WTC11 (cell line): ENCODE measurements around the gene MYO15B. TPM values are rescaled to one million over a fixed set of nuclear protein-coding genes. Genes with fewer than 3 reads are reported as not detected.

Experiments
- ATF1 ChIP-seq: sonication (generic); formaldehyde crosslinking; IDR thresholded peaks from 2 replicates; pipeline ENCODE4 v1.8.1; 2023; ENCODE audit warnings: mild to moderate bottlenecking, moderate library complexity, missing genetic modification reagents
- CBFB ChIP-seq: sonication (generic); formaldehyde crosslinking; IDR thresholded peaks from 2 replicates; pipeline ENCODE4 v1.8.1; 2022; ENCODE audit warnings: mild to moderate bottlenecking, low read depth, missing genetic modification reagents
- CREB1 ChIP-seq: sonication (generic); formaldehyde crosslinking; IDR thresholded peaks from 2 replicates; pipeline ENCODE4 v1.8.0; 2023; ENCODE audit warnings: mild to moderate bottlenecking, missing genetic modification reagents
- CREM ChIP-seq: sonication (generic); formaldehyde crosslinking; IDR thresholded peaks from 2 replicates; pipeline ENCODE4 v1.8.1; 2022; ENCODE audit warnings: mild to moderate bottlenecking, missing genetic modification reagents, moderate library complexity
- E2F4 ChIP-seq: sonication (generic); formaldehyde crosslinking; IDR thresholded peaks from 2 replicates; pipeline ENCODE4 v1.8.1; 2022; ENCODE audit warnings: low read depth, mild to moderate bottlenecking, moderate library complexity, missing genetic modification reagents, borderline replicate concordance
- ELF4 ChIP-seq: sonication (generic); formaldehyde crosslinking; IDR thresholded peaks from 2 replicates; pipeline ENCODE4 v1.8.1; 2022; ENCODE audit warnings: low read depth, mild to moderate bottlenecking, moderate library complexity, missing genetic modification reagents
- EMX1 ChIP-seq: fragments of 250-450 bp; sonication (Bioruptor Pico); IDR thresholded peaks from 2 replicates; pipeline ENCODE4 v1.8.0; 2021; ENCODE audit warnings: mild to moderate bottlenecking
- ESRRA ChIP-seq: sonication (generic); formaldehyde crosslinking; IDR thresholded peaks from 2 replicates; pipeline ENCODE4 v1.8.1; 2022; ENCODE audit warnings: mild to moderate bottlenecking, missing genetic modification reagents, borderline replicate concordance
- GABPB1 ChIP-seq: sonication (generic); formaldehyde crosslinking; IDR thresholded peaks from 2 replicates; pipeline ENCODE4 v1.8.1; 2023; ENCODE audit warnings: mild to moderate bottlenecking, missing genetic modification reagents
- GTF2I ChIP-seq: fragments of 250-450 bp; sonication (Bioruptor Pico); conservative IDR thresholded peaks from 2 replicates; pipeline ENCODE4 v1.4.0; 2021; ENCODE audit warnings: mild to moderate bottlenecking
- HMGXB4 ChIP-seq: sonication (generic); formaldehyde crosslinking; IDR thresholded peaks from 2 replicates; pipeline ENCODE4 v1.8.1; 2023; ENCODE audit warnings: mild to moderate bottlenecking, moderate library complexity, missing genetic modification reagents
- IRF1 ChIP-seq: sonication (generic); formaldehyde crosslinking; IDR thresholded peaks from 2 replicates; pipeline ENCODE4 v1.8.0; 2023; ENCODE audit warnings: missing genetic modification reagents
- JUN ChIP-seq: sonication (generic); formaldehyde crosslinking; IDR thresholded peaks from 2 replicates; pipeline ENCODE4 v1.8.0; 2023; ENCODE audit warnings: mild to moderate bottlenecking, missing genetic modification reagents
- MAX ChIP-seq: sonication (generic); formaldehyde crosslinking; IDR thresholded peaks from 2 replicates; pipeline ENCODE4 v1.8.0; 2022; ENCODE audit warnings: mild to moderate bottlenecking, missing genetic modification reagents
- MXD4 ChIP-seq: fragments of 250-450 bp; sonication (Bioruptor Pico); IDR thresholded peaks from 2 replicates; pipeline ENCODE4 v1.8.0; 2021; ENCODE audit warnings: mild to moderate bottlenecking, moderate library complexity, borderline replicate concordance
- NFATC4 ChIP-seq: fragments of 250-450 bp; sonication (Bioruptor Pico); IDR thresholded peaks from 2 replicates; pipeline ENCODE4 v1.9.0; 2021; ENCODE audit warnings: mild to moderate bottlenecking
- NFE2L1 ChIP-seq: sonication (generic); formaldehyde crosslinking; IDR thresholded peaks from 2 replicates; pipeline ENCODE4 v1.8.1; 2023; ENCODE audit warnings: missing genetic modification reagents
- NR3C1 ChIP-seq: sonication (generic); formaldehyde crosslinking; conservative IDR thresholded peaks from 2 replicates; pipeline ENCODE4 v1.8.1; 2023; ENCODE audit warnings: low read depth, mild to moderate bottlenecking, missing genetic modification reagents
- PREB ChIP-seq: sonication (generic); formaldehyde crosslinking; IDR thresholded peaks from 2 replicates; pipeline ENCODE4 v1.8.1; 2022; ENCODE audit warnings: mild to moderate bottlenecking, missing genetic modification reagents, moderate library complexity, borderline replicate concordance
- SMAD3 ChIP-seq: sonication (generic); formaldehyde crosslinking; IDR thresholded peaks from 2 replicates; pipeline ENCODE4 v1.8.0; 2022; ENCODE audit warnings: missing genetic modification reagents, mild to moderate bottlenecking, borderline replicate concordance
- SMAD4 ChIP-seq: sonication (generic); formaldehyde crosslinking; IDR thresholded peaks from 2 replicates; pipeline ENCODE4 v1.8.0; 2022; ENCODE audit warnings: mild to moderate bottlenecking, missing genetic modification reagents
- SOX15 ChIP-seq: fragments of 250-450 bp; sonication (Bioruptor Pico); IDR thresholded peaks from 2 replicates; pipeline ENCODE4 v1.9.0; 2021; ENCODE audit warnings: mild to moderate bottlenecking
- TCF7 ChIP-seq: sonication (generic); formaldehyde crosslinking; IDR thresholded peaks from 2 replicates; pipeline ENCODE4 v1.8.0; 2022; ENCODE audit warnings: mild to moderate bottlenecking, low read depth, missing genetic modification reagents, moderate library complexity
- TEAD1 ChIP-seq: sonication (generic); formaldehyde crosslinking; IDR thresholded peaks from 2 replicates; pipeline ENCODE4 v1.8.0; 2022; ENCODE audit warnings: mild to moderate bottlenecking, missing genetic modification reagents
- ZBTB43 ChIP-seq: sonication (generic); formaldehyde crosslinking; IDR thresholded peaks from 2 replicates; pipeline ENCODE4 v1.8.1; 2023; ENCODE audit warnings: mild to moderate bottlenecking, missing genetic modification reagents
- ZMAT4 ChIP-seq: fragments of 250-450 bp; sonication (Bioruptor Pico); IDR thresholded peaks from 2 replicates; pipeline ENCODE4 v1.9.0; 2021; ENCODE audit warnings: mild to moderate bottlenecking
- ZNF232 ChIP-seq: sonication (generic); formaldehyde crosslinking; IDR thresholded peaks from 2 replicates; pipeline ENCODE4 v1.8.0; 2022; ENCODE audit warnings: mild to moderate bottlenecking, missing genetic modification reagents
- ZNF317 ChIP-seq: sonication (generic); formaldehyde crosslinking; IDR thresholded peaks from 2 replicates; pipeline ENCODE4 v1.8.1; 2023; ENCODE audit warnings: low read depth, mild to moderate bottlenecking, moderate library complexity, missing genetic modification reagents, borderline replicate concordance
- ZNF423 ChIP-seq: fragments of 250-450 bp; sonication (Bioruptor Pico); IDR thresholded peaks from 2 replicates; pipeline ENCODE4 v2.1.2; 2022; ENCODE audit warnings: mild to moderate bottlenecking, moderate library complexity
- ZSCAN18 ChIP-seq: fragments of 250-450 bp; sonication (Bioruptor Pico); IDR thresholded peaks from 2 replicates; pipeline ENCODE4 v2.1.2; 2022; ENCODE audit warnings: mild to moderate bottlenecking, moderate library complexity
- total RNA-seq: library from RNA; stranded (reverse); gene quantifications from 3 replicates; pipeline ENCODE4 v1.2.3, GENCODE V29; 2021

Gene MYO15B
- total RNA-seq, 1 experiment from 2014 or later: 35.6 TPM

GRCh38 chr17:75589012-75589918 is 1.7 kb downstream of the MYO15B start (continued):
- TF ChIP-seq ZSCAN18 (no peak), SMAD3 (CRISPR knock-in tag) (no peak), SOX15 (no peak), ELF4 (no peak), ZNF317 (CRISPR knock-in tag) (no peak), PREB (CRISPR knock-in tag) (no peak), ESRRA (CRISPR knock-in tag) (0 out of 2 replicates have a peak, but pooled peaks have one; percentile 26), TEAD1 (CRISPR knock-in tag) (no peak; the same call in 1 of the 2 replicates), CREM (CRISPR knock-in tag) (no peak), ZNF423 (CRISPR knock-in tag) (peak; percentile 74), NFATC4 (CRISPR knock-in tag) (no peak), MAX (CRISPR knock-in tag) (no peak; the same call in 1 of the 2 replicates), CREB1 (no peak), CBFB (CRISPR knock-in tag) (no peak), SMAD4 (no peak), GABPB1 (CRISPR knock-in tag) (no peak), JUN (CRISPR knock-in tag) (no peak), ZMAT4 (CRISPR knock-in tag) (no peak), GTF2I (CRISPR knock-in tag) (no peak), IRF1 (no peak), MXD4 (CRISPR knock-in tag) (no peak), ZBTB43 (peak; percentile 76; the same call in 1 of the 2 replicates), NR3C1 (CRISPR knock-in tag) (no peak), HMGXB4 (peak; percentile 40; the same call in 1 of the 2 replicates), E2F4 (CRISPR knock-in tag) (no peak), TCF7 (no peak; the same call in 1 of the 2 replicates), EMX1 (CRISPR knock-in tag) (no peak), ATF1 (no peak), NFE2L1 (peak; percentile 24; the same call in 1 of the 2 replicates), ZNF232 (CRISPR knock-in tag) (no peak)
